ENCODE results near the gene STK38L.
A peak's percentile ranks its signal among the peaks of the same experiment; 100 is the strongest.

Gene STK38L

GRCh38 chr12:27330846-27331245 is 86.8 kb downstream of the STK38L start:
- DNase-seq: no peak

- DNase-seq: no peak
Observed at GRCh38 chr12:27331291-27331926, 87.3 kb downstream of the STK38L start.

GRCh38 chr12:27331927-27332324 is 87.8 kb downstream of the STK38L start:
- no peak for DNase-seq

GRCh38 chr12:27332407-27332713 is 88.3 kb downstream of the STK38L start:
- DNase-seq: no peak

GRCh38 chr12:27332714-27333402 is 88.8 kb downstream of the STK38L start, which contains the start of gene BMAL2:
Gene BMAL2, plus strand, starts transcription at chr12:27332836. Its CDS starts 237 bp downstream, at chr12:27333073.
- DNase-seq: peak; percentile 42

GRCh38 chr12:27333403-27334009 is 89.4 kb downstream of the STK38L start:
- no peak for DNase-seq

GRCh38 chr12:27334042-27334720 is 90.1 kb downstream of the STK38L start:
- no peak for DNase-seq

- DNase-seq: no peak
Observed at GRCh38 chr12:27334721-27335082, 90.6 kb downstream of the STK38L start.

- no peak for DNase-seq
Observed at GRCh38 chr12:27335364-27336281, 91.5 kb downstream of the STK38L start.

GRCh38 chr12:27336282-27336653 is 92.2 kb downstream of the STK38L start:
- no peak for DNase-seq

- no peak for DNase-seq
Observed at GRCh38 chr12:27337376-27337775, 93.3 kb downstream of the STK38L start.

- DNase-seq: no peak
Observed at GRCh38 chr12:27338473-27338872, 94.4 kb downstream of the STK38L start.

GRCh38 chr12:27340971-27341370 is 96.9 kb downstream of the STK38L start:
- no peak for DNase-seq

GRCh38 chr12:27342536-27342935 is 98.5 kb downstream of the STK38L start:
- no peak for DNase-seq

GRCh38 chr12:27343255-27344000 is 99.3 kb downstream of the STK38L start:
- no peak for DNase-seq

GRCh38 chr12:27344246-27344645 is 100.2 kb downstream of the STK38L start:
- DNase-seq: no peak

- DNase-seq: no peak
Observed at GRCh38 chr12:27344760-27345159, 100.7 kb downstream of the STK38L start.

GRCh38 chr12:27345376-27345775 is 101.3 kb downstream of the STK38L start:
- no peak for DNase-seq

GRCh38 chr12:27347779-27348178 is 103.7 kb downstream of the STK38L start:
- no peak for DNase-seq

GRCh38 chr12:27351476-27351875 is 107.4 kb downstream of the STK38L start:
- DNase-seq: no peak

- no peak for DNase-seq
Observed at GRCh38 chr12:27355486-27355885, 111.4 kb downstream of the STK38L start.

GRCh38 chr12:27355979-27356378 is 111.9 kb downstream of the STK38L start:
- DNase-seq: no peak

All from NCI-H446 treated with DMSO at 0.1 percent for 48 hours (cell line).